ENCODE data around the gene MYT1. TPM values are rescaled to one million over a fixed set of nuclear protein-coding genes. Genes with fewer than 3 reads are reported as not detected.

MYT1 gene
- polyA plus RNA-seq, 1 of the 3 experiments (the other 2 are of a cell fraction) = 0.10 TPM

- H3K79me2 ChIP-seq (ENCODE audit: insufficient read depth) = peaks cover 31% of the 10 kb centered on the region
- TF ChIP-seq MXI1 (IDR thresholded peaks at IDR 0.05; ENCODE audit: low read depth, low read length) = peak; percentile 75
- no peak for TF ChIP-seq TCF12 (IDR thresholded peaks at IDR 0.05)
- peak; percentile 51; the same call in 1 of the 2 replicates for TF ChIP-seq GATA2 (CRISPR knock-in tag; IDR thresholded peaks at IDR 0.05)
- no peak for TF ChIP-seq SMC3 (IDR thresholded peaks at IDR 0.05; ENCODE audit: low read depth, low read length)
- no peak for TF ChIP-seq FOXM1 (IDR thresholded peaks at IDR 0.05; ENCODE audit: low read depth)
- peak; percentile 87 for TF ChIP-seq FOXJ3 (CRISPR knock-in tag; IDR thresholded peaks at IDR 0.05)
- peak in 1 of 2 experiments; percentile 74; a peak in 2 of 4 replicates for TF ChIP-seq EP300 (IDR thresholded peaks at IDR 0.05; ENCODE audit: borderline replicate concordance in 1 of 2, low read depth in 1 of 2, low read length in 1 of 2)
- peak; percentile 61; the same call in 1 of the 2 replicates for TF ChIP-seq RCOR1 (IDR thresholded peaks at IDR 0.05; ENCODE audit: low read length)
- peak; percentile 26; the same call in 1 of the 2 replicates for TF ChIP-seq RAD21 (IDR thresholded peaks at IDR 0.05; ENCODE audit: low read length)
- H4K20me1 ChIP-seq (ENCODE audit: insufficient read depth) = no peaks in the 10 kb centered on the region; the same call in 1 of the 2 replicates
- peaks cover 6 to 38% of the 10 kb centered on the region in 2 experiments; a peak in 3 of 4 replicates for H3K4me1 ChIP-seq (ENCODE audit: control insufficient read depth in 1 of 2, insufficient read depth in 2 of 2, low read depth in 1 of 2, low read length in 1 of 2)
- no peak overlapping the region for H2AFZ ChIP-seq (ENCODE audit: low read depth)
- H3K27ac ChIP-seq (ENCODE audit: low read depth in 2 of 2, low read length in 1 of 2) = peak overlapping the region in 1 of 2 experiments; percentile 79; a peak in 2 of 4 replicates
- H3K4me3 ChIP-seq (ENCODE audit: low read depth in 2 of 2, low read length in 1 of 2) = no peak overlapping the region
- H3K4me2 ChIP-seq = no peak overlapping the region
- no peaks in the 10 kb centered on the region for H3K9me3 ChIP-seq
- no peaks in the 10 kb centered on the region for H3F3A ChIP-seq (replicated peaks; ENCODE audit: insufficient read depth)
- H3K9me2 ChIP-seq = no peaks in the 10 kb centered on the region
- POLR2A ChIA-PET = interaction anchor here (0.7 kb wide), 2 partner anchors 106 to 198 kb away, joined by 3 to 7 read pairs; partner anchors contain the start of gene TCEA2
- CTCF ChIA-PET = no interaction called here
- H3K27me3 ChIP-seq (ENCODE audit: insufficient read depth) = no peaks in the 10 kb centered on the region
- DNase-seq = peak; percentile 86
- WGBS (ENCODE audit: low lambda C conversion rate) = 65% methylated on average over 9 of the region's 9 CpGs
- H3K9ac ChIP-seq = no peak overlapping the region
- peaks cover 4 to 14% of the 10 kb centered on the region in 2 experiments for H3K36me3 ChIP-seq (replicated peaks in 1 of 2; ENCODE audit: control insufficient read depth in 1 of 2, insufficient read depth in 2 of 2, low read length in 1 of 2)
Measured at GRCh38 chr20:64261138-64261537, 96.9 kb downstream of the MYT1 start.

- TF ChIP-seq EZH2phosphoT487 (IDR thresholded peaks at IDR 0.05; ENCODE audit: borderline replicate concordance, low read depth) (no peak), RCOR1 (IDR thresholded peaks at IDR 0.05; ENCODE audit: low read length) (no peak), MXI1 (IDR thresholded peaks at IDR 0.05; ENCODE audit: low read depth, low read length) (no peak), SIN3A (IDR thresholded peaks at IDR 0.05; ENCODE audit: borderline replicate concordance, low read depth, low read length) (no peak), NRF1 (IDR thresholded peaks at IDR 0.05; ENCODE audit: low read depth, low read length) (no peak), ZBTB33 (IDR thresholded peaks at IDR 0.05; ENCODE audit: borderline replicate concordance, low read depth) (no peak), YY1 (IDR thresholded peaks at IDR 0.05; ENCODE audit: low read depth) (no peak), NFIC (IDR thresholded peaks at IDR 0.05; ENCODE audit: borderline replicate concordance) (no peak), GABPA (IDR thresholded peaks at IDR 0.05; ENCODE audit: low read depth) (no peak), RAD21 (IDR thresholded peaks at IDR 0.05; ENCODE audit: low read length) (no peak), FOXM1 (IDR thresholded peaks at IDR 0.05; ENCODE audit: low read depth) (no peak)
- POLR2A ChIA-PET = no interaction called here
Measured at GRCh38 chr20:64264091-64264490, 99.8 kb downstream of the MYT1 start.

More at GRCh38 chr20:64264091-64264490, 99.8 kb downstream of the MYT1 start:
- Histone ChIP-seq H3K9ac (no peak overlapping the region), H3K36me3 (replicated peaks in 1 of 2; ENCODE audit: control insufficient read depth in 1 of 2, insufficient read depth in 2 of 2, low read length in 1 of 2) (peaks cover 19 to 22% of the 10 kb centered on the region in 2 experiments), H3K27me3 (ENCODE audit: insufficient read depth) (no peaks in the 10 kb centered on the region), H3F3A (replicated peaks; ENCODE audit: insufficient read depth) (no peaks in the 10 kb centered on the region), H3K9me3 (no peaks in the 10 kb centered on the region), H3K9me2 (no peaks in the 10 kb centered on the region), H3K4me2 (no peak overlapping the region), H2AFZ (ENCODE audit: low read depth) (no peak overlapping the region), H3K4me1 (ENCODE audit: control insufficient read depth in 1 of 2, insufficient read depth in 2 of 2, low read depth in 1 of 2, low read length in 1 of 2) (peaks cover 0 to 24% of the 10 kb centered on the region in 2 experiments; a peak in 2 of 4 replicates), H3K4me3 (ENCODE audit: low read depth in 2 of 2, low read length in 1 of 2) (no peak overlapping the region), H3K27ac (ENCODE audit: low read depth in 2 of 2, low read length in 1 of 2) (no peak overlapping the region), H4K20me1 (ENCODE audit: insufficient read depth) (no peaks in the 10 kb centered on the region), H3K79me2 (ENCODE audit: insufficient read depth) (peaks cover 5% of the 10 kb centered on the region; the same call in 1 of the 2 replicates)
- CTCF ChIA-PET = no interaction called here
- DNase-seq = no peak
- 86% methylated on average over 4 of the region's 4 CpGs for WGBS (ENCODE audit: low lambda C conversion rate)
